BLaER1 (cell line): ENCODE measurements around the gene AGRP.

Experiments
- H3K27ac ChIP-seq: shearing (Covaris generic); formaldehyde crosslinking; 2 replicates; pipeline ENCODE4 v1.8.1; 2022
- H3K27me3 ChIP-seq: shearing (Covaris generic); formaldehyde crosslinking; 2 replicates; pipeline ENCODE4 v1.8.1; 2022
- H3K36me3 ChIP-seq: shearing (Covaris generic); formaldehyde crosslinking; 2 replicates; pipeline ENCODE4 v1.8.1; 2022
- H3K4me1 ChIP-seq: shearing (Covaris generic); formaldehyde crosslinking; 2 replicates; pipeline ENCODE4 v1.8.1; 2022
- H3K4me2 ChIP-seq: shearing (Covaris generic); formaldehyde crosslinking; 2 replicates; pipeline ENCODE4 v1.8.1; 2022
- H3K4me3 ChIP-seq: shearing (Covaris generic); formaldehyde crosslinking; 2 replicates; pipeline ENCODE4 v1.8.1; 2022
- H3K9ac ChIP-seq: shearing (Covaris generic); formaldehyde crosslinking; 2 replicates; pipeline ENCODE4 v1.8.1; 2022
- H3K9me3 ChIP-seq: shearing (Covaris generic); formaldehyde crosslinking; 2 replicates; pipeline ENCODE4 v1.8.1; 2022
- H4K20me1 ChIP-seq: shearing (Covaris generic); formaldehyde crosslinking; 2 replicates; pipeline ENCODE4 v1.8.1; 2022
- Cebpa-rat ChIP-seq: shearing (Covaris generic); IDR thresholded peaks from 2 replicates; pipeline ENCODE4 v1.8.1; 2022

The AGRP gene

GRCh38 chr16:67441271-67441753 lies 42.0 kb downstream of the AGRP start:
- Histone ChIP-seq H3K4me1 (peaks cover 17% of the 10 kb centered on the region), H3K27me3 (no peaks in the 10 kb centered on the region), H3K4me3 (no peak overlapping the region), H3K36me3 (peaks cover 97% of the 10 kb centered on the region), H3K27ac (no peak overlapping the region), H3K9me3 (no peaks in the 10 kb centered on the region), H4K20me1 (peaks cover 88% of the 10 kb centered on the region), H3K4me2 (peak overlapping the region; percentile 48), H3K9ac (no peak overlapping the region)
- TF ChIP-seq Cebpa-rat = no peak

DNA sequence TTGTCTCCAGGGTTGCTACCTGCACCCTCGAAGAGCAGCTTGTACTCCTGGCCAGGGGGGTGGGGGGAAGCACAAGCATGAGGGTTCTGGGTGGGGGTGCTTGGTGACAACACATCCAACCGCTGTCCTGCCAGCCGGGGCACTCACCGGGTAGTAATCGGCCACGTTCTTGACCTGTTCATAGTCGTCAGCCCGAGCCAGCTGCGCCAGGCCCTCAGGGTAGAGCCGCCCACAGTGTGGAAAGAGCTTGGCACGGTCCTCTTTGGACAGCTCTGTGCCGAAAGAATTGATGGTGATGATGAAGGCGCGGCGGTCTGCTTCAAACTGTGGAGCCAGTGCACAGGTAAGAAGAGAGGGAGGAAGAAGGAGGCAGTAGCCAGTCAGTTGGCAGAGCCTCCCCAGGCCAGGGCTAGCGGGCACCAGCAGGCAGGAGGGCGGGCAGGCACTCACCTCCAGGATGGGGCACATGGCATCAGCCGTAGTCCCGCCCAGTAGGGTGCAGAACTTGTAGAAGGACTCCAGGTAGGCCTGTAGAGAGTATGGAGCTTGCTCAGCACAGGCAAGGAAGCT lies 44.4 kb downstream of the AGRP start:
- Histone ChIP-seq H3K27me3 (no peaks in the 10 kb centered on the region), H3K36me3 (peaks cover 74% of the 10 kb centered on the region), H3K27ac (no peak overlapping the region), H3K9ac (no peak overlapping the region), H4K20me1 (peaks cover 73% of the 10 kb centered on the region), H3K9me3 (no peaks in the 10 kb centered on the region), H3K4me1 (peaks cover 35% of the 10 kb centered on the region), H3K4me2 (no peak overlapping the region), H3K4me3 (no peak overlapping the region)
- TF ChIP-seq Cebpa-rat = no peak

GRCh38 chr16:67438098-67438791 lies 45.1 kb downstream of the AGRP start:
- Histone ChIP-seq H4K20me1 (peaks cover 67% of the 10 kb centered on the region), H3K27me3 (peaks cover 4% of the 10 kb centered on the region), H3K9ac (no peak overlapping the region), H3K4me3 (no peak overlapping the region), H3K27ac (no peak overlapping the region), H3K4me2 (no peak overlapping the region), H3K9me3 (no peaks in the 10 kb centered on the region), H3K36me3 (peaks cover 68% of the 10 kb centered on the region), H3K4me1 (peaks cover 35% of the 10 kb centered on the region)
- TF ChIP-seq Cebpa-rat = no peak

DNA sequence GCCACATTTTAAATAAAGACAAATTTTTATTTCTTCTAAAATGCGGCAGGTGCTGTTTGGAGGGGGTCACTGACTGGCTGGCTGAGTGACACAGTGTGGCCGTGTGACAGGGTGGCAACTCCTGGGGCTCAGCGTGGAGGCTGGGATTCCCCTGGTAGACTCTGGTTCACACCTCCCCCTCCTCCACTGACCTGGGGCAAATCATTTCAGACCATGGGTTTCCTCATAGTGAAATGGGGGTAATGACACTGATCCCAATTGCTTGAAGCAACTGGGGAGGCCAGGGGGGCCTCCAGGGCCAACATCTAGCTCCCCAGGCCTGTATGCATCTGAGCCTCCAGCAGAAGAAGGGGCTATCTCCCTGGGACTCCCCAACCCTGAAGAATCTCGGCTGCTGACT lies 45.8 kb downstream of the AGRP start:
- Histone ChIP-seq H3K4me2 (no peak overlapping the region), H3K9me3 (no peaks in the 10 kb centered on the region), H4K20me1 (peaks cover 67% of the 10 kb centered on the region), H3K4me1 (peaks cover 35% of the 10 kb centered on the region), H3K27ac (no peak overlapping the region), H3K36me3 (peaks cover 60% of the 10 kb centered on the region), H3K9ac (no peak overlapping the region), H3K27me3 (peaks cover 11% of the 10 kb centered on the region), H3K4me3 (no peak overlapping the region)
- no peak for TF ChIP-seq Cebpa-rat

- no peak for TF ChIP-seq Cebpa-rat
- H3K4me2 ChIP-seq = no peak overlapping the region
Observed at GRCh38 chr16:67436640-67437193, 46.6 kb downstream of the AGRP start.

GRCh38 chr16:67435758-67436164 lies 47.6 kb downstream of the AGRP start:
- Histone ChIP-seq H3K4me3 (no peak overlapping the region), H3K9me3 (no peaks in the 10 kb centered on the region), H3K9ac (no peak overlapping the region), H3K4me2 (peak overlapping the region; percentile 42), H3K27me3 (peaks cover 27% of the 10 kb centered on the region), H4K20me1 (peaks cover 58% of the 10 kb centered on the region), H3K36me3 (peaks cover 44% of the 10 kb centered on the region), H3K4me1 (peaks cover 28% of the 10 kb centered on the region), H3K27ac (no peak overlapping the region)
- TF ChIP-seq Cebpa-rat = no peak

More at GRCh38 chr16:67436640-67437193, 46.6 kb downstream of the AGRP start:
- Histone ChIP-seq H3K9ac (no peak overlapping the region), H3K27ac (no peak overlapping the region), H3K9me3 (no peaks in the 10 kb centered on the region), H3K36me3 (peaks cover 52% of the 10 kb centered on the region), H4K20me1 (peaks cover 62% of the 10 kb centered on the region), H3K4me1 (peaks cover 31% of the 10 kb centered on the region), H3K4me3 (no peak overlapping the region), H3K27me3 (peaks cover 19% of the 10 kb centered on the region)

DNA sequence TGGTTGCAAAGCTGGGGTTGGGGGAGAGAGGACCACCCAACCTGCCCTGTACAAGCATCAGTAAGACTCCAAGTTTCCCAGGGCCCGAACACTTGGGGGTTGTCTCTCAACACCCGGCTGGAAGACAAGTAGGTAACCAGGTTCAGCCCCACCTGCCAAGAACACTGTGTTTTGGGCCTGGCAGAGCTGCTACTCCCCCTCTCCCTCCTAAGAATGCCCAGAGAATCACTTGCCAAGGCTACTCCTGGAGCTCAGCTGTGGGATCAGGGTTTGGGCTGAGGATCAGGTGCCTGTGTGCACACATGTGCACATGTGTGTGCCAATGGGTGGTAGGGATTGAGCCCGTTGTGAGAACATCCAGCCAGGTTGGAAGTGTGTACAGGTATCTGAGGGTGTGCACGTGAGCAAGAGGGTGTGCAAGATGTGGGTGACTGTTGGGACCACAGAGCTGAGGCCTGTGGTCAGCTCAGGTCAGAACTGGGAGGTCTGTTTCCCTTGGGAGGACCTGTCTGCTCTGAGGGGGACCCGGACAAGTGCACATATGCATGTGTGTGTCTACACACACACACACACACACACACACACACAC lies 50.1 kb downstream of the AGRP start:
- Histone ChIP-seq H3K36me3 (peaks cover 19% of the 10 kb centered on the region), H3K4me1 (peaks cover 24% of the 10 kb centered on the region), H3K27ac (no peak overlapping the region), H3K9me3 (no peaks in the 10 kb centered on the region), H3K9ac (no peak overlapping the region), H3K4me3 (no peak overlapping the region), H3K4me2 (no peak overlapping the region), H3K27me3 (peaks cover 52% of the 10 kb centered on the region), H4K20me1 (peaks cover 62% of the 10 kb centered on the region)
- TF ChIP-seq Cebpa-rat = no peak
